K562 (cell line): Measurements from ENCODE around the gene ARL13B. TPM values are rescaled to one million over a fixed set of nuclear protein-coding genes. Genes with fewer than 3 reads are reported as not detected.
A peak's percentile ranks its signal among the peaks of the same experiment; 100 is the strongest.

Experiments used
- ARID3B ChIP-seq: fragments of 250-450 bp; sonication (Bioruptor Pico); IDR thresholded peaks from 2 replicates; pipeline ENCODE4 v1.4.0; 2020; ENCODE audit warnings: borderline replicate concordance
- CTCFL ChIP-seq: IDR thresholded peaks from 2 replicates; pipeline ENCODE4 v1.6.1; 2011; ENCODE audit warnings: borderline replicate concordance, low read depth, mild to moderate bottlenecking, moderate library complexity, low read length; ENCODE audit not compliant: insufficient read depth, poor library complexity, severe bottlenecking
- E4F1 ChIP-seq: fragments of 250-450 bp; sonication (Bioruptor Pico); IDR thresholded peaks from 2 replicates; pipeline ENCODE4 v1.5.0; 2021; ENCODE audit warnings: mild to moderate bottlenecking, borderline replicate concordance
- GATAD2B ChIP-seq: fragments of 450-650 bp; IDR thresholded peaks from 2 replicates; pipeline ENCODE4 v1.6.1; 2017; ENCODE audit warnings: mild to moderate bottlenecking, borderline replicate concordance
- HMGN3 ChIP-seq: IDR thresholded peaks from 2 replicates; pipeline ENCODE4 v1.6.1; 2011; ENCODE audit warnings: borderline replicate concordance, low read depth, mild to moderate bottlenecking, mixed read lengths, low read length; ENCODE audit not compliant: insufficient read length; ENCODE audit errors: extremely low read depth
- LEF1 ChIP-seq: fragments of 450-650 bp; IDR thresholded peaks from 2 replicates; pipeline ENCODE4 v1.6.1; 2016; ENCODE audit warnings: mild to moderate bottlenecking
- NCOR1 ChIP-seq: fragments of 450-650 bp; IDR thresholded peaks from 2 replicates; pipeline ENCODE4 v1.6.1; 2016; ENCODE audit warnings: mild to moderate bottlenecking, moderate library complexity
- NFRKB ChIP-seq: fragments of 450-650 bp; IDR thresholded peaks from 2 replicates; pipeline ENCODE4 v1.6.1; 2016; ENCODE audit warnings: low read depth
- NR4A1 ChIP-seq, 2 experiments: fragments of 250-450 bp in 1 of 2; fragments of 450-650 bp in 1 of 2; sonication (Bioruptor Pico) in 1 of 2; IDR thresholded peaks; 2 replicates each; pipeline versions ENCODE4 v1.4.0 to v1.6.1; 2016 to 2020; ENCODE audit warnings: mild to moderate bottlenecking in 2 of 2, missing compliant biosample characterization in 1 of 2, missing genetic modification characterization in 1 of 2, moderate library complexity in 1 of 2
- PTRF ChIP-seq: fragments of 450-650 bp; IDR thresholded peaks from 2 replicates; pipeline ENCODE4 v1.6.1; 2016; ENCODE audit warnings: mild to moderate bottlenecking, missing genetic modification characterization, missing compliant biosample characterization
- RCOR1 ChIP-seq, 2 experiments: IDR thresholded peaks; 2 replicates each; pipeline ENCODE4 v1.6.1; 2012; ENCODE audit warnings: low read depth in 2 of 2, low read length in 2 of 2, borderline replicate concordance in 1 of 2, improper control_type of control experiment in 1 of 2
- SRF ChIP-seq, 2 experiments: fragments of 250-450, 450-650 bp in 1 of 2; sonication (Bioruptor Pico) in 1 of 2; sonication (generic) in 1 of 2; formaldehyde crosslinking; IDR thresholded peaks; 2 replicates each; pipeline versions ENCODE4 v1.5.0 to v1.5.1; 2020 to 2022; ENCODE audit warnings: mild to moderate bottlenecking in 1 of 2, missing genetic modification reagents in 1 of 2
- TAF7 ChIP-seq: fragments of 450-650 bp; IDR thresholded peaks from 2 replicates; pipeline ENCODE4 v1.6.1; 2016; ENCODE audit warnings: missing genetic modification characterization, missing compliant biosample characterization
- USF2 ChIP-seq: sonication (generic); formaldehyde crosslinking; IDR thresholded peaks from 2 replicates; pipeline ENCODE4 v1.5.0; 2020; ENCODE audit warnings: missing genetic modification reagents
- ZKSCAN8 ChIP-seq: fragments of 200-800 bp; sonication (Bioruptor generic); IDR thresholded peaks from 2 replicates; pipeline ENCODE4 v1.6.1; 2016; ENCODE audit warnings: missing genetic modification characterization, missing compliant biosample characterization
- ZNF23 ChIP-seq: fragments of 250-450 bp; sonication (Bioruptor Pico); IDR thresholded peaks from 2 replicates; pipeline ENCODE4 v1.4.0; 2020; ENCODE audit warnings: mild to moderate bottlenecking
- ZNF24 ChIP-seq: fragments of 450-650 bp; IDR thresholded peaks from 2 replicates; pipeline ENCODE4 v1.6.1; 2016
- ZNF316 ChIP-seq: fragments of 450-650 bp; IDR thresholded peaks from 2 replicates; pipeline ENCODE4 v1.6.1; 2016
- ZNF436 ChIP-seq: fragments of 250-450, 450-650 bp; sonication (Bioruptor Pico); formaldehyde crosslinking; IDR thresholded peaks from 2 replicates; pipeline ENCODE4 v1.7.0; 2020; ENCODE audit warnings: mild to moderate bottlenecking
- ZNF707 ChIP-seq: fragments of 250-450 bp; sonication (Bioruptor Pico); conservative IDR thresholded peaks from 2 replicates; pipeline ENCODE4 v1.8.0; 2022; ENCODE audit warnings: inconsistent platforms, mild to moderate bottlenecking, moderate library complexity
- polyA plus RNA-seq, 8 experiments: library from polyadenylated mRNA; depleted of rRNA in 4 of 8; stranded (reverse) in 5 of 8; unstranded in 3 of 8; fragments of >200 nt; fragmentation: Nextera tagmentation in 2 of 8; fragmentation: Illumina TruSeq in 1 of 8; extraction: Ambion mirVana in 2 of 8; extraction: Trizol in 1 of 8; gene quantifications; 2 replicates each; pipeline versions ENCODE4 v1.2.1 to v1.2.3, GENCODE V29; 2011 to 2014; ENCODE audit warnings: inconsistent platforms in 1 of 8, missing spikeins in 1 of 8
- total RNA-seq, 7 experiments: library from RNA; depleted of rRNA in 6 of 7; stranded (reverse); fragments of >200 nt in 6 of 7; fragmentation: Illumina TruSeq in 2 of 7; extraction: Trizol in 2 of 7; gene quantifications; 2 replicates each; pipeline versions ENCODE4 v1.2.1 to v1.2.3, GENCODE V29; 2011 to 2021; ENCODE audit warnings: low replicate concordance in 1 of 7

ARL13B gene
- total and polyA plus RNA-seq, 9 of the 15 experiments (the other 6 are each of a cell fraction or from before 2014, with no cell fraction given) = 4.1 to 16.9 (median 12.2) TPM

- peak; percentile 1 for TF ChIP-seq CTCFL
- no peak for TF ChIP-seq TAF7 (tag)
- TF ChIP-seq E4F1 = no peak
- no peak for TF ChIP-seq ZNF436
- peak; percentile 17; the same call in 1 of the 2 replicates for TF ChIP-seq ZNF316
- no peak for TF ChIP-seq ZNF707 (CRISPR knock-in tag)
- TF ChIP-seq ARID3B = no peak
- no peak for TF ChIP-seq USF2
- peak; percentile 59 for TF ChIP-seq NCOR1
- 0 out of 2 replicates have a peak, but pooled peaks have one; percentile 42 for TF ChIP-seq NFRKB
- TF ChIP-seq ZNF23 (CRISPR knock-in tag) = no peak
- peak in 1 of 2 experiments; percentile 86; a peak in 1 of 4 replicates for TF ChIP-seq RCOR1 (IDR thresholded peaks at IDR 0.05; ENCODE audit: borderline replicate concordance in 1 of 2, low read depth in 2 of 2, low read length in 2 of 2)
- no peak for TF ChIP-seq NR4A1 (CRISPR knock-in tag; IDR thresholded peaks at IDR 0.05)
- TF ChIP-seq NR4A1 (tag; IDR thresholded peaks at IDR 0.05) = no peak
- peak; percentile 82 for TF ChIP-seq LEF1
- TF ChIP-seq SRF (CRISPR knock-in tag; IDR thresholded peaks at IDR 0.05) = no peak
- TF ChIP-seq ZNF24 = peak; percentile 53; the same call in 1 of the 2 replicates
- peak; percentile 56 for TF ChIP-seq HMGN3
- no peak for TF ChIP-seq PTRF (tag)
- TF ChIP-seq ZKSCAN8 (CRISPR knock-in tag) = no peak
- TF ChIP-seq GATAD2B = peak; percentile 68
Measured at GRCh38 chr3:93973131-93974126, 6.5 kb upstream of the ARL13B start, which contains the start of gene PROS1 (continued).
